Measurements from ENCODE around the gene LINC01488.

DNA sequence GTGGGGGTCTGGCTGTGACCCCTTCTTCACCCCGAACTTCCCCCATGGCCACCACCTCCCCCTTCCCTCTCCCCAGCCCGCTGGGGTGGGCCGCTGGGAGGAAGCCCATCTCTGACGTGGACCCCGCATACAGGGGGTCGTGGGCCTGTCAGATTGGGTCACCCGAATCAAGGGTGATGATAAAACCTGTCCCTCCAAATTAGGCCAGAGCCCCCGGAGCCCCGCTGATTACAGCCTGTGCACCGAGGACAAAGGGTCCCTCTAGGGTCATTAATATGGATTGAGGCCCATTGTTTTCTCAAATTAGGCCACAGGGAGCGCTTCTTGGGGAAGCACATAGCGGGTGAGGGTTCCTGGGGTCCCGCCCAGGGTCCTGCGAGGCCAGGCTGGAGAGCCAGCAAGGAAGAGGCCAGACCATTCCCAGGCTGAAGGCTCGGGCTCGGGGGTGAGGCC is 4.9 kb upstream of the LINC01488 start:
- TF ChIP-seq POLR2A (IDR thresholded peaks at IDR 0.05; ENCODE audit: low read depth, low read length) (no peak), POLR2AphosphoS5 (IDR thresholded peaks at IDR 0.05; ENCODE audit: low read depth, low read length) (no peak), TAF1 (IDR thresholded peaks at IDR 0.05; ENCODE audit: low read depth, low read length) (no peak), SPI1 (IDR thresholded peaks at IDR 0.05; ENCODE audit: low read depth, low read length) (no peak)

Measured in GM12891 (cell line).